Suprapubic skin (tissue), 4 donors: ENCODE data around the gene NAT16.

ENCODE experiments used
- POLR2A ChIP-seq, 2 donors: fragments of 450-650 bp; IDR thresholded peaks; one replicate each; pipeline ENCODE4 v1.6.1; 2017; ENCODE audit warnings: antibody characterized with exemption in 2 of 2, mild to moderate bottlenecking in 2 of 2, moderate library complexity in 2 of 2
- POLR2AphosphoS5 ChIP-seq, 3 donors: sonication (generic); formaldehyde crosslinking; IDR thresholded peaks; one replicate each; pipeline ENCODE4 v1.6.1; 2017; ENCODE audit warnings: antibody characterized with exemption in 3 of 3
- TF ChIP-seq, protein P1 (sequence below), 2 donors: fragments of 200-600 bp in 1 of 2; fragments of 450-650 bp in 1 of 2; sonication (generic) in 1 of 2; IDR thresholded peaks; one replicate each; pipeline ENCODE4 v1.5.1; 2016 to 2019; ENCODE audit warnings: antibody characterized with exemption in 2 of 2, mild to moderate bottlenecking in 1 of 2, moderate library complexity in 1 of 2

DNA sequence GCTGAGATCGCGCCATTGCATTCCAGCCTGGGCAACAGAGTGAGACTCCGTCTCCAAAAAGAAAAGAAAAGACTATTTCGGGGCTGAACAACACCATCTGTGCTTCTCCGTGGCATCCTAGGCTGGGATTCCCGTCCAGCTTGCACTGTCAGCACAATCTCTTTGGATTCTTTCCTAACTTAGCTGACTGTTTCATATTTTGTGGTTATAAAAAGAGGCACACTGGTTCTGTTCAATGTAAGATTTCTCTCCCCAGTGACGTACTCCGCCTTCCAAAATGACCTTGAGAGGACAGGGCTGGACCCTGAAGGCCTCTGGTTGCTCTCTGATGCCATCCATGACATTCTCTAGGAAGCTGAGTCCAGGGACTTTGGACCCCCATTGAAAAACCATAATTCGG, 46.6 kb upstream of the NAT16 start:
- TF ChIP-seq, protein P1, sequence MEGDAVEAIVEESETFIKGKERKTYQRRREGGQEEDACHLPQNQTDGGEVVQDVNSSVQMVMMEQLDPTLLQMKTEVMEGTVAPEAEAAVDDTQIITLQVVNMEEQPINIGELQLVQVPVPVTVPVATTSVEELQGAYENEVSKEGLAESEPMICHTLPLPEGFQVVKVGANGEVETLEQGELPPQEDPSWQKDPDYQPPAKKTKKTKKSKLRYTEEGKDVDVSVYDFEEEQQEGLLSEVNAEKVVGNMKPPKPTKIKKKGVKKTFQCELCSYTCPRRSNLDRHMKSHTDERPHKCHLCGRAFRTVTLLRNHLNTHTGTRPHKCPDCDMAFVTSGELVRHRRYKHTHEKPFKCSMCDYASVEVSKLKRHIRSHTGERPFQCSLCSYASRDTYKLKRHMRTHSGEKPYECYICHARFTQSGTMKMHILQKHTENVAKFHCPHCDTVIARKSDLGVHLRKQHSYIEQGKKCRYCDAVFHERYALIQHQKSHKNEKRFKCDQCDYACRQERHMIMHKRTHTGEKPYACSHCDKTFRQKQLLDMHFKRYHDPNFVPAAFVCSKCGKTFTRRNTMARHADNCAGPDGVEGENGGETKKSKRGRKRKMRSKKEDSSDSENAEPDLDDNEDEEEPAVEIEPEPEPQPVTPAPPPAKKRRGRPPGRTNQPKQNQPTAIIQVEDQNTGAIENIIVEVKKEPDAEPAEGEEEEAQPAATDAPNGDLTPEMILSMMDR (IDR thresholded peaks at IDR 0.05), result no peak
- no peak for TF ChIP-seq POLR2AphosphoS5 (IDR thresholded peaks at IDR 0.05)
- TF ChIP-seq POLR2A (IDR thresholded peaks at IDR 0.05), result no peak
